Activated naive CD8-positive, alpha-beta T cell treated with anti-CD3 and anti-CD28 coated beads, Interleukin-2, amount 50 U/mL, for 24 hours (primary cell): Measurements from ENCODE around the gene CHST11.
"Not testable (repeated sequence)": the region's sequence is repeated elsewhere in the genome, so short reads cannot be mapped to it uniquely, and the experiment has no call there.

Source experiments
- ATAC-seq: fragments of 150-1000 bp; cut with Tn5 transposase; one replicate; pipeline ENCODE4 v1.10.0; 2021
- DNase-seq: peaks from one replicate; pipeline ENCODE4 v3.0.0; 2021
- H3K27ac Mint-ChIP-seq: one replicate; pipeline ENCODE4 v1.8.0; 2021; ENCODE audit warnings: mild to moderate bottlenecking, mixed read lengths
- H3K27me3 Mint-ChIP-seq: one replicate; pipeline ENCODE4 v1.8.0; 2021; ENCODE audit warnings: mixed read lengths
- H3K36me3 Mint-ChIP-seq: one replicate; pipeline ENCODE4 v1.8.0; 2021; ENCODE audit warnings: low read depth, mixed read lengths
- H3K4me1 Mint-ChIP-seq: one replicate; pipeline ENCODE4 v1.8.0; 2021; ENCODE audit warnings: mixed read lengths
- H3K4me3 Mint-ChIP-seq: one replicate; pipeline ENCODE4 v1.8.0; 2021; ENCODE audit warnings: mild to moderate bottlenecking, moderate library complexity, mixed read lengths
- H3K9me3 Mint-ChIP-seq: one replicate; pipeline ENCODE4 v1.8.0; 2021; ENCODE audit warnings: mixed read lengths

CHST11 gene

DNA sequence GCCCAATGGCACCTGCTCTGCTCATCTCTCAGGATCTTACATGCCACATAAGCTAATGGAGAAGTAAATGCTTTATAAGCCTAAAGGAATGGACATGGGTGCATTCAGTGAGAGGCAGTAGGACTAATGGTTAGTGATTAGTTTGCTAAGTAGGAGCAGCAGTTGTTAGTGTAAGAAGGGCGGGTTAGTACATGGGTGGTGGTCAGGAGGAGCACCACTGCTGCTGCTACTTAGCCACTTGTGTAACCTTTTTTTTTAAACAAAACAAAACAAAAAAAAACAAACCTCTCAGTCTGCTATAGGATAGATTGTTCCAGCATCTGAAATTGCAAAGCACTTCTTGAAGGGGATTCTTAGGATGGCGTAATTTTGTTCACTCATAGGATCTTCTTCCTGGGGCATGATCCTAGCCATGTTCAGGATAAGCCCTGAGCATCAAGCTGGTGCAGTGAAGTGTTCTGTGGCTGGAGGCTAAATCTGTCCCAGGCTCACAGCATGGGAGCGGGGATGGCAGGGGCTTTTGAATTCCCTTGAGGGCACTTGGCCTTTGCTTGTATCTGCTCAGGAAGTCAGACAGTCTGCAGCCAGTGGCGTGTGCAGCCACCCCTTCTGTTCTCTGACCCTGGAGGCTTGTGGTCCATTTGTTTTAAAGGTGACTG, 63.6 kb downstream of the CHST11 start:
- DNase-seq (no peak), ATAC-seq (no peak)
- H3K27ac Mint-ChIP-seq: peak overlapping the region; percentile 24
- peaks cover 74% of the 10 kb centered on the region for H3K4me1 Mint-ChIP-seq
- H3K9me3 Mint-ChIP-seq: no peaks in the 10 kb centered on the region
- no peak overlapping the region for H3K4me3 Mint-ChIP-seq
- peaks cover 6% of the 10 kb centered on the region for H3K36me3 Mint-ChIP-seq
- H3K27me3 Mint-ChIP-seq: no peaks in the 10 kb centered on the region

DNA sequence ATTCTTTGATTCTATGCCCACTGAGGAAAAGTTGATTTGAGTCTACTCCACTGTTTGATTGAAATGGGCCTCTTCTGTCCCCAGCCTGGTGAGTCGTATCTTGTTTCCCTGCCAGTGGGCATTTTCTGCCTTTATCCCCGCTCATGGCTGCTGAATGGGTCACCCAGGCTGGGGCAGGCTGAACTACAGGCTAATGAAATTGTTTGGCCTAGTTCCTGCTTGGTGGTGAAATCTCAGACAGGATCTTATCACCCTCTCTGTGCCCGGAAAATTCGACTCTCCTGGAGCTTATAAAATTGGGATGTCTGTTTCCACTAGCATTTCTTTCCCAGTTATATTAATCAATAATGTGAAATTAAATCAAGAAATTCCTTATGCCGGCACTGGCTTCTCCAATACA, 65.0 kb downstream of the CHST11 start:
- DNase-seq: no peak
- Mint-ChIP-seq H3K36me3 (peaks cover 6% of the 10 kb centered on the region), H3K4me3 (no peak overlapping the region), H3K9me3 (no peaks in the 10 kb centered on the region), H3K27me3 (no peaks in the 10 kb centered on the region), H3K4me1 (peaks cover 73% of the 10 kb centered on the region), H3K27ac (no peak overlapping the region)
- ATAC-seq: no peak

DNA sequence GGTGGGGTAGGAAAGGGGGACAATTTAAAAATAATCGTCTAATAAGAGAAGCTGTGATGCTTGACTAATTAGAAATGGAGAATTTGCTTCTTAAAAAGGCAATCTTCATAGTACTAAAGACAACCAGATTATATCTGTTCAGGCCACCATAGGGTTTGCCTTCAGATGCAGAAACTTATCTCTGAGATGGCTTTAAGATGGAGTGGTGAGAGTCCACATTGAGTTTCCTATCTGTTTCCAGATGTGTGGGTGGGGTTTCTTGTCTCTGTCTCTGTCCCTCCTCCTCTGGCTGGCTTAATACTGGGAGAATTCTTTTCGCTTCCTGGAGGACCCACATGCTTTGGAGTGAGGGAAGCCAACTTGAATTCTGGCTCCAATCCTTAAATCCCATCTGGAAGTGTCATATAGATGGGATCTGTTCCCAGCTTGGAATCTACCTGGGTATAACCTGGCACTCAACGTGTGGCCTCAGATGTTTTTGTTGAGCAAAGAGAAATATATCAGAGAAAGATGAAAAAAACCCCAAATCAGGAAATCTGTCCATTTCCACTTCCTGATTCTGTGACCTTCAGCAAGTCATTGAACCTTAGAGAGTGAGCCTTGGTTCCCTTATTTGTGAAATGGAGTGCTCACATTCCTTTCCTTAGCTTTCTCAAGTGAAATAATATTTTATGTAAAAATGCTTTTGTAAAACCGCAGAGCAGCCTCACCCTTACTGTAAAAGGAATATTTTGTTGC, 66.4 kb downstream of the CHST11 start:
- H3K4me1 Mint-ChIP-seq: peaks cover 68% of the 10 kb centered on the region
- ATAC-seq: no peak
- peaks cover 4% of the 10 kb centered on the region for H3K9me3 Mint-ChIP-seq
- no peak for DNase-seq
- H3K36me3 Mint-ChIP-seq: peaks cover 11% of the 10 kb centered on the region
- H3K27me3 Mint-ChIP-seq: no peaks in the 10 kb centered on the region
- peak overlapping the region; percentile 21 for H3K27ac Mint-ChIP-seq
- H3K4me3 Mint-ChIP-seq: peak overlapping the region; percentile 7

DNA sequence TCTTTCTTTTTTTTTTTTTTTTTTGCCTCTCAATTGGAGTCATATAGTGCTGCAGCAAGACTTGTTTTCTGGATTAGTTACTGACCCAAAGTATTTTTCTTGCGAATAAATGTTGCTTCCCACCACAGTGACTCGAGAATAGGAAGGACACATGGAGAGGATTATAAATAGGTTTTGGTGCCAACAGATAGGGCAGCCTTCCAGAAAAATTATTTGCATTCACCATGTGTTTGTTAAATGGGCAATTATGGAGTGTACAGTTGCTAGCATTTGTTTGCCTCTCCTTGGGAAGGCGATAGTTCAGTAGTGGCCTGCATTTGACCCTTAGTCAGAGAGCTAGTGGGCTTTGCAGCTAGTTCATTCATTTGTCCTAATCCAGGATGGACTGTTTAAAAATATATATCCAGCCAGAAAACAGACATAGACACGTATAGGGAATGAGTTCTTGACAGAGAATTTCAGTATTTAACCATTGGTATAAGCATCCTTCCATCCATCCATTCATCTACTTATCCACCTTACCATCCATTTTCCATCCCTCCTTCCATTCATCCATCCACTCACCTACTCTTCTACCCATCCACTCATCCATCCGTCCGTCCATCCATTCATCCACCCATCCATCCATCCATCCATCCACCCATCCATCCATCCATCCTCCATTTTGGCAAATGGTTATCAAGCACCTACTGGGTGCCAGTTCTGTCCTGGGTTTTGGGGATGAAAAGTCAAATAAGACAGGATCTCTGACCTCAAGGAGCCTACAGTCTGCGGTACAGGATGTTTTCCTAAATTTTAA, 67.5 kb downstream of the CHST11 start:
- H3K36me3 Mint-ChIP-seq: peaks cover 14% of the 10 kb centered on the region
- H3K4me3 Mint-ChIP-seq: no peak overlapping the region
- no peak for DNase-seq
- no peak for ATAC-seq
- H3K27me3 Mint-ChIP-seq: no peaks in the 10 kb centered on the region
- peaks cover 4% of the 10 kb centered on the region for H3K9me3 Mint-ChIP-seq
- H3K4me1 Mint-ChIP-seq: peaks cover 61% of the 10 kb centered on the region
- H3K27ac Mint-ChIP-seq: no peak overlapping the region

DNA sequence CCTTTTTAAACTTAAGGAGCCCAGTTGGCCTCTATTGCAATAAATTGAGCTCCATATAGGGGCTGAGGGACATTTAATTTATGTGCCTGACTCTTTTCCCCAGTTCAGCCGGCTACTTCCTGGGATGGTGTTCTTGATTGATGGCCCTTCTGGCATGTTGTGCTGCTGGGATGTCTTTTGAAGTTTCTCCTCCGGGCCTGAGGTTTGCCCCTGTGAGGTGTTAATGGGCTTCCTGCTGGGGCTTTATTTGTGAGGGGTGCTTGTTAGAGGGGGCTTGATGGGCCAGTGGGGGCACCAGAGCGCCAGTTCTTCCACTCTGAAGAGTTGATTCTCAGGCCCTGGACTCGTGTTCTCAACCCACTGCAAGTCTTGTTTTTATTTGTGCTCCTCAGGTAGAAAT, 69.6 kb downstream of the CHST11 start:
- DNase-seq: no peak
- no peak for ATAC-seq
- no peaks in the 10 kb centered on the region for H3K27me3 Mint-ChIP-seq
- peaks cover 44% of the 10 kb centered on the region for H3K4me1 Mint-ChIP-seq
- H3K27ac Mint-ChIP-seq: no peak overlapping the region
- H3K9me3 Mint-ChIP-seq: peaks cover 4% of the 10 kb centered on the region
- no peak overlapping the region for H3K4me3 Mint-ChIP-seq
- peaks cover 13% of the 10 kb centered on the region for H3K36me3 Mint-ChIP-seq

DNA sequence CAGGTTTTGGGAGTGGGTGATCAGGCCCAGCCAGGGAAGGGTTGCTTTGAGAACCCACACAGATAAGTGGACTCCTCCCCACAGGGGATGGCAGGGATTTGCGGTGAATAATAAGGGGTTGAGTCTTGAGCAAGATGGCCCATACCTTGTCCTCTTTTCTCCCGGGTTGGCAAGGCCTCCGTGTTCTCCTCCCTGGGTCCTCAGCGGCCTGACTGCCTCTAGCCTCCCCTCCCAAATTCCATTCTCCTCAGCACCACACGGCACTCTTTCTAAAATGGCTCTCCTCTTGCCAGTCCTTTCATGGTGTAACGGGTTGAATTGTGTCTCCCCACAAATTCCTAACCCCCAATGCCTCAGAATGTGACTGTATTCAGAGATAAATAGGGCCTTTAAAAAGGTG, 70.0 kb downstream of the CHST11 start:
- Mint-ChIP-seq H3K27me3 (no peaks in the 10 kb centered on the region), H3K4me3 (no peak overlapping the region), H3K27ac (no peak overlapping the region), H3K9me3 (peaks cover 4% of the 10 kb centered on the region), H3K36me3 (peaks cover 13% of the 10 kb centered on the region), H3K4me1 (peaks cover 44% of the 10 kb centered on the region)
- no peak for DNase-seq
- ATAC-seq: no peak

DNA sequence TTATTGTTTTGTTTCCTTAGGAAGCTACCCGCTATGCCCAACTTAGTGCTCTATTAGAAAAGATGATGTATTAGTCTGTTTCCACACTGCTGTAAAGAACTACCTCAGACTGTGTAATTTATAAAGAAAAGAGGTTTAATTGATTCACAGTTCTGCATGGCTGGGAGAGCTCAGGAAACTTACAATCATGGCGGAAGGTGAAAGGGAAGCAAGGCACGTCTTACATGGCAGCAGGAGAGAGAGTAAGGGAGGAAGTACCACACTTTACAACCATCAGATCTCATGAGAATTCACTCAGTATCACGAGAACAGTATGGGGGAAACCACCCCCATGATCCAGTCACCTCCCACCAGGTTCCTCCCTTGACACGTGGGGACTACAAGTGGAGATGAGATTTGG, 70.9 kb downstream of the CHST11 start:
- H3K36me3 Mint-ChIP-seq: peaks cover 13% of the 10 kb centered on the region

DNA sequence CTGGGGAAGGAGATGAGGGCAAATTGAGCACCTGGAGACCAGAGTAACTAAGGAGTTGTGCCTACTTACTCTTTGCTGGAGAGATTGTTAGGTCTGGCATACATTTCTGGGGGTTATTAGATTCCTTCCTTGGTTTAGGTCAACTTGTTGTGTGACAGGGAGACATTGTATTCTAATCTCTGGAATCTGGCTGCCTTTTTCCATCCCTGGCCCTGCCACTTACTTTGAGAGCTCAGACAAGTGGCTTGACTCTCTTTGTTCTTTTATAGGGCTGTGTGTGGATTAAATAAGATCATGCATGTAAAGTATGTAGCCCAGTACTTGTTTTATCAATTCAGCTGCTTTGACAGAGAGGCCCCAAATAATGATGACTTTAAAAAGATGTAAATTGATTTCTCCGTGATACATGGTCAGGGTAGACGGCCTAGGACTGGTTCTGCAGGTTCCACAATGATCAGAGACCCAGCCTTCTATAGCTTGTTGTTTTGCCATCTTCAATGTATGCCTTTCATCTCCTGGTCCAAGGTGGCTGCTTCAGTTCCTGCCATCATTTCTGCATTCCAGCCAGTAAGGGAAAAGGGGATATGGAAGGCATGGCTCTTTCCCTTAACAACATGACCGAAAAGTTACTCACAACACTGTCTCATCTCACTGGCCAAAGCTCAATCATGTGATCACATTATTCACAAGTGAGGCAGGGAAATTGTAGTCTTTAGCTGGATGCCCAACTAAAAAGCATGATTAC, 72.6 kb downstream of the CHST11 start:
- ATAC-seq (no peak), DNase-seq (no peak)
- Mint-ChIP-seq H3K4me1 (peaks cover 45% of the 10 kb centered on the region), H3K27me3 (no peaks in the 10 kb centered on the region), H3K36me3 (peaks cover 13% of the 10 kb centered on the region), H3K27ac (no peak overlapping the region), H3K9me3 (peaks cover 4% of the 10 kb centered on the region), H3K4me3 (no peak overlapping the region)

More for the DNA sequence above, 70.9 kb downstream of the CHST11 start:
- not testable (repeated sequence) for H3K9me3 Mint-ChIP-seq, H3K27me3 Mint-ChIP-seq, DNase-seq, H3K4me3 Mint-ChIP-seq, ATAC-seq, H3K27ac Mint-ChIP-seq
- H3K4me1 Mint-ChIP-seq: peaks cover 45% of the 10 kb centered on the region

DNA sequence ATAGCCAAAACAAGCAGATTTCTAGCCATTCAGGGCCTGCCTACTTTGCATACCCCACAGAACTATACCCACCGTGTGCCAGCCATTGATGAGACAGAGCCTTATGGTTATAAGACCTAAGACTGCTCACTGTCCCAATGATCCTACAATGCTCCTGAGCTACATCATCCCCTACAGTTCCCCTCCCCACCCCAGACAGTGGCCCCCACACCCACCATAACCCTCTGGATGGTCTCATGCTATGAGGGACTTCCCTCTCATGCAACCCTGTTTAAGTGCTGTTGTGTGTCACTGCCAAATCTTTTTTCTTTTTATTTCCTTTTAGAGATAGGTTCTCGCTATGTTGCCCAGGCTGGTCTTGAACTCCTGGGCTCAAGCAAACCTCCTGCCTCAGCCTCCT, 75.9 kb downstream of the CHST11 start:
- Mint-ChIP-seq H3K4me3 (no peak overlapping the region), H3K9me3 (peaks cover under 1% of the 10 kb centered on the region), H3K27me3 (no peaks in the 10 kb centered on the region), H3K27ac (no peak overlapping the region), H3K36me3 (peaks cover 6% of the 10 kb centered on the region), H3K4me1 (peaks cover 61% of the 10 kb centered on the region)
- DNase-seq (no peak), ATAC-seq (no peak)

DNA sequence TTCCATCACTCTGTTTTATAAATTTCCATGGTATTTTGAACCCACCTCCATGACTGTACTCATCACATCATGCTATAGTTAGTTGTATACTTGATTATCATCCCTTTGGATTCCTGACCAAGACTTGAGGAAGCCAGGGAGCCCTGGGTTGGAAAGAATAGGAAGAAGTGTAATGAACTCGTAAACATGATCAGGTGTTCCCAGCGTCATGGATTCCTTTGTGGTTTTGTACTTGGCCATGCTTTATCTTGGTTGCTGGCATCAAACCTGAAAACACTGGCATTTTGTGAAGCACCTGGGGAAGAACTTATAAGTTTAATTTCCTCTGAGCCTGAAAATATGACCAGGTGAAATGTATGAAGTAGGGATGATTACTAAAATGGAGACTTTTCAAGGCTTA, 76.4 kb downstream of the CHST11 start:
- DNase-seq (no peak), ATAC-seq (no peak)
- peaks cover 6% of the 10 kb centered on the region for H3K36me3 Mint-ChIP-seq
- no peaks in the 10 kb centered on the region for H3K27me3 Mint-ChIP-seq
- no peak overlapping the region for H3K4me3 Mint-ChIP-seq
- H3K27ac Mint-ChIP-seq: no peak overlapping the region
- peaks cover 64% of the 10 kb centered on the region for H3K4me1 Mint-ChIP-seq
- H3K9me3 Mint-ChIP-seq: no peaks in the 10 kb centered on the region

DNA sequence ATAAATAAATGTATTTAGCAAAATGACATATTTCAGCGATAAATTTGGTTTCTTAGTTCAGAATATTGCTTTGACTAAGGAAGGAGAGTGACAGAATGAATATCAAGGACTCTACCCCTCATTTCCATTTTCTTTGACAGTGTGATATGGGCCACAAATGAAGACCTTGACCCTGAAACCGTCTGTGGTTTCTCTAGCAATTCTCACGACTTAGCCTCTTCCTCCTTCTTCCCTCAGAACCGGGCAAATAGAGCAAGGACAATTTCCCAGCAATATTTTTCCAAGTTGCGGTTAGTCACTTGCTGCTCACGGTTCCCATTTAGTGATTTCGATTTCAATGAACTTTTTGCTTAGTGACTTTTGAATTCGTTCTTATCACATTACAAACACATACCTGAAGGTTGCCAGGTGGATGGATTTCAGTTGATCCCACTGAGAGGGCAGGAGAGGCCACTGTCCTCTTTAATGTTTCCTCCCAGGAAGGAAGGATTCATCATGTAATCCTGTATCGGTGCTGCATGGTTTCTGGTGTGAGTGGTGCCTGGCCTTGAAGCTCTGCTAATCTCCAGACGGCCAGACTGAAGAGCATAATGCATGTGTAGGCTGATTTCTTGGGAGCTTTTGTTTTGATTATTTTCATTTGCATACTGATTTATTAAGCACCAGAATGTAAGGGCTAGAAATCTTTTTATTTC, 77.6 kb downstream of the CHST11 start:
- Mint-ChIP-seq H3K27me3 (no peaks in the 10 kb centered on the region), H3K4me1 (peaks cover 65% of the 10 kb centered on the region), H3K9me3 (no peaks in the 10 kb centered on the region), H3K27ac (peak overlapping the region; percentile 26), H3K36me3 (peaks cover 5% of the 10 kb centered on the region), H3K4me3 (no peak overlapping the region)
- DNase-seq: no peak
- ATAC-seq: peak; percentile 20

DNA sequence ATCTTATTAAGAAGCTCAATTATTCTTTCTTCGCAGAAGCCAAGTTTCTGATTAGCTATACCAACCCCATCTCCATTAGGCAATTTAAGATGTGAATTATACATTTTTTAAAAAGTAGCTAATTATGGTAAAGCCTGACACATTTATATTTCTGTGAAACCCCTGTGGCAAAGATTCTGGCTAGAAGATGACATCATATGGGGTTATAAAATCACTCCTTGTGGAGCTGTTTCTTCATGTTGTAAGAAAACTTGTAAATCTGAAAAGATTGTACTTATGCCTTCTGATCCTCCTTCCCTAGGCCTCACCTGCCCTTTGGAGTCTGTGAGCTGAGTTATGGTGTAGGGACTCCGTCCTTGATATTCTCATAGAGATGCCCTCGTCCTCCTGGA, 78.1 kb downstream of the CHST11 start:
- no peak overlapping the region for H3K27ac Mint-ChIP-seq
- DNase-seq: no peak
- no peaks in the 10 kb centered on the region for H3K27me3 Mint-ChIP-seq
- no peaks in the 10 kb centered on the region for H3K9me3 Mint-ChIP-seq
- H3K36me3 Mint-ChIP-seq: peaks cover 6% of the 10 kb centered on the region
- no peak overlapping the region for H3K4me3 Mint-ChIP-seq
- H3K4me1 Mint-ChIP-seq: peaks cover 68% of the 10 kb centered on the region
- no peak for ATAC-seq

DNA sequence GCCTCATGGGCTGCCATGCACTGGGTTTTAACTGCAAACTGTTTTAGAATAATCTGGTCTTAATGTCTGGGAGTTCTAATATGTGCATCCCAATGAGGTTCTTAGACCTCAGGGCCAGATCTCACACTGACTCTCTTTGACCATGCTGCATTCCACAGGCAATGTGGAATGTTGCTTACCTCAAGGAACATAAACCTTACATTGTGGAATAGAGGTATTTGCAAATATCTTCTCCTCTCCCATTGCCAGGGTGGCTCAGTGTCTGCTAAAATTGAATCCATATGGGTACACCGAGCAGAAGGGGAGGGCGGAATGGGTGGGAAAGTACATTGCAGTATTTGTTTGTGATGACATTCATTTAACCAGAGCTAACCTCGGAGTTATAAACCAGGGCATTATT, 78.6 kb downstream of the CHST11 start:
- ATAC-seq (no peak), DNase-seq (no peak)
- Mint-ChIP-seq H3K36me3 (peaks cover 6% of the 10 kb centered on the region), H3K4me1 (peaks cover 71% of the 10 kb centered on the region), H3K4me3 (no peak overlapping the region), H3K9me3 (no peaks in the 10 kb centered on the region), H3K27ac (no peak overlapping the region), H3K27me3 (no peaks in the 10 kb centered on the region)

DNA sequence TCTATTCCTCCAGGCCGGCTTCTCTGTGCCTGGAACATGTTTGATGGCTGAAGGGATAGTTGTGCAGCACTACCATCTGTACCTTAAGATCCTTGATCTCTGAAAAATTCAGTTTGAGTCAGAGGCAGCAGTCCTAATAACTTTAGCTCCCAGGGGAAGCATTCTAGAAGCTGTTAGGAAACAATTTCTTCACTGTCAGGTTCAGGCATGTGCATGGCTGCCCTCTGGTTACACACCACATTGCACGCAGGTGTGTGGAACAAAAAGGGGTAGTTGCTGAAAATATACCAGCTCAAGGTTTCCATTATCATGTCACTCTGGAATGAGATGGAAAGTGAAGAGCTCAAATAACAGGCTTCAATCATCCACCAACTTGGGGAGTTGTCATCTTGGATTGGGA, 80.1 kb downstream of the CHST11 start:
- Mint-ChIP-seq H3K36me3 (peaks cover 7% of the 10 kb centered on the region), H3K27me3 (no peaks in the 10 kb centered on the region), H3K27ac (no peak overlapping the region), H3K4me3 (no peak overlapping the region), H3K4me1 (peaks cover 76% of the 10 kb centered on the region), H3K9me3 (no peaks in the 10 kb centered on the region)
- DNase-seq (no peak), ATAC-seq (no peak)
